ENCODE measurements around the gene ASXL1.
A peak's percentile ranks its signal among the peaks of the same experiment; 100 is the strongest.

Gene ASXL1

DNA sequence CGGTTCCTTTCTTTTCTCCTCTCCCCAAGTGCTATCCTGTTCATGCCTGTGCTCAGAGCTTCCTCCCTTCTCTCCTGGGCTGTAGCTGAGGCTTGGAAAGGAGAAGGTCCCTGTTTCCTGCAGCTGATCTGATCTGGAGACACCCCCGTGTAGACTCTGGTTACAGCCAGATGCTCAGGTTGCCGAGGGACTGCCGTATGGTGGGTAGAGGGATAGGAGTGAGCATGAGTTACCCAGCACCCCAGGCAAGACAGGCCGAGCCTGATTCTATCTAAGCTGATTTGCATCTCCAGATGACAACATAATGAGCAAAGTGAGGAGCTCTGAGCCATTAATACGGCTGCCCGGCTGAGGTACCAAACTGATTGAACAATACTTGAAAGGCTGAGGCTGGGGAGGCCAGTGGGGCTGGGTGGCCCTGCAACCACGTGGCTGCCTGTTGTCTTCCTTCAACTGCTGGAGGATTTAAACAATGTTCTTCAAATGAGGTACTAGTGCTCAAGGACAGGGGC is 91.8 kb downstream of the ASXL1 start:
- no peak for DNase-seq (ENCODE audit: low spot score)
- CTCF ChIA-PET: interaction anchor here (0.7 to 1.5 kb wide), 3 partner anchors 9 to 122 kb away, joined by 3 to 6 read pairs (median 4); no protein-coding TSS in a partner anchor
- H3K27ac ChIP-seq: peak overlapping the region; percentile 56

DNA sequence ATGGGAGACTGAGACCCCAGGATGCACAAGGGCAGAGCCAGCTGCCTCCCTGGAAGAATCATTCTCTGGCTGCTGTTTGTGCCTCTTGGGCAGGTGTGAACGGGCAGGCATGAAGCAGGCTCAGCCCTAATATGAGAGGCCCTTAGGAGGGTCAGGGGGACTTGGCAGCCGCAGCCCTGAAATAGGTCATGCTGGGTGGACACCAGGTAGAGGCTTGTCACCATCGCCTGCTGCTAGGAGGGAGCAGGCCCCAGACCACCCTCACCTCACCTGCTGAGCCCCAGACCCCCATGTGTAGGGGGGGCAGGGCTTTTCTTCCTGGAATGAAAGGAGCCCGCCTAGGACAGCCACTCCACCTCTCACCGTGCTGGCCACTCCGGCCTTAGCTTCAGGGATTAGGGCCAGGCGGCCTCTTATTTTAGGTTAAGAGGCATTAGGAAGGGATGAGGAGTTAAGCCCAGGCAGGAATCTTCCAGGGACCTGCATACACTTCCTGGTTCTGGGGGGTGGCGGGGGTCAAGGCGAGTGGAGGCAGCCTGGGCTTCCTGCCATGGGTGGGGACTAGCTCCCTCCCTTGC is 92.4 kb downstream of the ASXL1 start:
- DNase-seq (ENCODE audit: low spot score): no peak
- H3K27ac ChIP-seq: peak overlapping the region; percentile 56
- TF ChIP-seq, protein P1, sequence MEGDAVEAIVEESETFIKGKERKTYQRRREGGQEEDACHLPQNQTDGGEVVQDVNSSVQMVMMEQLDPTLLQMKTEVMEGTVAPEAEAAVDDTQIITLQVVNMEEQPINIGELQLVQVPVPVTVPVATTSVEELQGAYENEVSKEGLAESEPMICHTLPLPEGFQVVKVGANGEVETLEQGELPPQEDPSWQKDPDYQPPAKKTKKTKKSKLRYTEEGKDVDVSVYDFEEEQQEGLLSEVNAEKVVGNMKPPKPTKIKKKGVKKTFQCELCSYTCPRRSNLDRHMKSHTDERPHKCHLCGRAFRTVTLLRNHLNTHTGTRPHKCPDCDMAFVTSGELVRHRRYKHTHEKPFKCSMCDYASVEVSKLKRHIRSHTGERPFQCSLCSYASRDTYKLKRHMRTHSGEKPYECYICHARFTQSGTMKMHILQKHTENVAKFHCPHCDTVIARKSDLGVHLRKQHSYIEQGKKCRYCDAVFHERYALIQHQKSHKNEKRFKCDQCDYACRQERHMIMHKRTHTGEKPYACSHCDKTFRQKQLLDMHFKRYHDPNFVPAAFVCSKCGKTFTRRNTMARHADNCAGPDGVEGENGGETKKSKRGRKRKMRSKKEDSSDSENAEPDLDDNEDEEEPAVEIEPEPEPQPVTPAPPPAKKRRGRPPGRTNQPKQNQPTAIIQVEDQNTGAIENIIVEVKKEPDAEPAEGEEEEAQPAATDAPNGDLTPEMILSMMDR (conservative IDR thresholded peaks at IDR 0.05; ENCODE audit: low read depth): no peak
- POLR2A ChIA-PET (ENCODE audit: low non-redundant PET): no interaction called here
- CTCF ChIA-PET: interaction anchor here (1.1 kb wide), 1 partner anchor 8 kb away, joined by 6 read pairs; no protein-coding TSS in a partner anchor

More for the DNA sequence above, 91.8 kb downstream of the ASXL1 start:
- TF ChIP-seq, protein P1 (conservative IDR thresholded peaks at IDR 0.05; ENCODE audit: low read depth): no peak
- POLR2A ChIA-PET (ENCODE audit: low non-redundant PET): no interaction called here

DNA sequence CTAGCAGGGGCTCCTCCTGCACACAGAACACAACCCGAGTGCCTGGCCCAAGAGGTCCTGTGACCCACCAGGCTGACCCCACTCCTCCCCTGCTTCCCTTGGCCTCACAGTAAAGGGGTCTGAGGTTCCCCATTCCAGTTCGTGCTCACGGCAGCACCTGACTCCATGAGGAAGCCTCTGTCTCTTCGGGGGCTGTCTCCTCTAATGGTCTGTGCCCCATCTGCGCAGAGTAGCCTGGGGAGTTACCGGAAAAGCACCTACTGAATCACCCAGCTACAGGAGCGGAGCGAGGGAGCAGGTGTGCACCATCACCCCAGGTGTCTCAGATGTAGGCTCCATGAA is 93.2 kb downstream of the ASXL1 start:
- peak overlapping the region; percentile 56 for H3K27ac ChIP-seq
- TF ChIP-seq, protein P1 (conservative IDR thresholded peaks at IDR 0.05; ENCODE audit: low read depth): no peak
- no peak for DNase-seq (ENCODE audit: low spot score)
- ChIA-PET CTCF (interaction anchor here (0.6 to 1.3 kb wide), 2 partner anchors 10 to 159 kb away, joined by 3 to 4 read pairs; no protein-coding TSS in a partner anchor), POLR2A (ENCODE audit: low non-redundant PET) (interaction anchor here (0.6 kb wide), 1 partner anchor 26 kb away, joined by 5 read pairs; no protein-coding TSS in a partner anchor)

DNA sequence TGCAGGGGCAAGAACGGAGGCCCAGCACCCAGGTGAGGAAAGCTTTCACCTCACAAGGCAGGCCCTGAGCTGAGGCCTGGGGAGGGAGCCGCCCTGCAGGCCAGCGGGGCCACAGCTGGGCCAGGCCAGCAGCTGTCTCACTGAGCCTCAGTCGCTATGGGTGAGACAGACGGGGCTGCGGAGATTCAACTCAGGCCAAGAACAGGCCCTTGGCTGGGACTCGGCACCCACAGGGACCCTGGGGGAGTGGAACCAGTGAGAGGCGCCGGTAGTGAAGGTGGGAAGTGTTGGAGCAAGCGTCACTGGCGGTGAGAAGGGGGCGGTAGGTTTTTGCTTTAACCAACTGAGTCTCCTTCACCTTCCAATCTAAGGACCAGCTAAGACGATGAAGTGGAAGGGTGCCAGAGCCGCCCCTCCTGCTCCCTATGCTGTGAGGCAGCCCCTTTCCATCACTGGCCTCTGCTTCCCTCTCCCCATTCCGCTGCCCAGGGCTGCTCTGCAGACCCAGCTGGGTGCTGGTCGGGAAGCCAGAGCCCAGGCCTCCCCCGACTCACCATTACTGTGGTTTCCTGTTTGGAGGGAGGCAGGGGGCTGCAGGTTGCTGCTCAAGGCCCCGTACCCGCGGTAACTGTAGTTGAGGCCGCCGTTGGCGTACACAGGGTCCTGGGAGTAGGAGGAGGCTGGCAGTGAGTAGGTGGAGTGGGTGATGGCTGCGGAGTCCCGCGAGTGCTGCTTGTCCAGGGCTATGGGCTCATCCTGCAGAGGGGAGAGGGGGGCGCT is 93.7 kb downstream of the ASXL1 start:
- H3K27ac ChIP-seq: peak overlapping the region; percentile 56
- ChIA-PET CTCF (interaction anchor here (0.6 to 1.3 kb wide), 2 partner anchors 9 to 160 kb away, joined by 3 to 4 read pairs; no protein-coding TSS in a partner anchor), POLR2A (ENCODE audit: low non-redundant PET) (interaction anchor here (0.6 kb wide), 1 partner anchor 27 kb away, joined by 5 read pairs; no protein-coding TSS in a partner anchor)
- no peak for DNase-seq (ENCODE audit: low spot score)
- TF ChIP-seq, protein P1 (conservative IDR thresholded peaks at IDR 0.05; ENCODE audit: low read depth): no peak

DNA sequence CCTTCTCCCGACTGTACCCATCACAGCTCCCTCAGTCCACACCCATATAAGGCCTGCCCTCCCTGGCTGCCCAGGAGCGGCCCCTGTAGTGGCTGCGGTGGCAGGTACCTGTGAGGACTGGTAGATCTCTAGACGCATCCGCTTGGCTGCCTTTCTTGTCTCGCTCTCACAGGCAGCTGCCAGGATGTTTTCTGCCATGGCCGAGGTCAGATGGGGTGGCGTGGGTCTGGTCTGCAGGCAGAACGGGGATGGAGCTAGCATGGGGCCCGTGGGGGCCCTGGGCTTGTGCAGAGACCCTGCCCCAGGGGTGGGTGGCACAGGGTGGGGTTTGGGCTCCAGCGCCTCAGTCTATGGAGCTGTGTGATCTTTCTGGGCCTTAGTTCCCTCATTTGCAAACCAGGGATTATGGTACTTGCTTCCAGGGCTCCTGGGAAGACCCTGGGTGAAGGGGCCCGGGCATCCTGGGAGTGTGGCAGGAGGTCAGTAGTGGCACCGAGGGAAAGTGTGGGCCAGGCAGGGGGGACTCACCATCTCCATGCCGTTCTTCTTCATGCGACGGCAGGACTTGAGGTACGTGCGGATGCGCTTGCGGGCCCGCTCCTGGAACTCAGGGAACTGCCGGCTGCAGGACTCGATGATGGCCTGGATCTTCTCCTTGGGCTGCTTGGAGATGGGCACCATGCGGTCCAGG is 94.8 kb downstream of the ASXL1 start:
- DNase-seq (ENCODE audit: low spot score): no peak
- 0 out of 2 replicates have a peak overlapping the region, but pooled peaks have one; percentile 1 for H3K27ac ChIP-seq
- ChIA-PET CTCF (interaction anchor here (0.9 kb wide), 1 partner anchor 192 kb away, joined by 4 read pairs; no protein-coding TSS in a partner anchor), POLR2A (ENCODE audit: low non-redundant PET) (no interaction called here)
- TF ChIP-seq, protein P1 (conservative IDR thresholded peaks at IDR 0.05; ENCODE audit: low read depth): no peak
